Glomerular visceral epithelial cell (primary cell): ENCODE measurements around the gene GNG4.

Source experiments
- DNase-seq: peaks from one replicate; pipeline ENCODE4 v3.0.0-alpha.2; 2016; ENCODE audit errors: extremely low spot score

The GNG4 gene

GRCh38 chr1:235533476-235534168 is 116.0 kb downstream of the GNG4 start:
- no peak for DNase-seq

GRCh38 chr1:235532360-235532759 is 117.2 kb downstream of the GNG4 start:
- peak; percentile 35 for DNase-seq

- DNase-seq = no peak
Measured at GRCh38 chr1:235527196-235527814, 122.3 kb downstream of the GNG4 start.

- no peak for DNase-seq
Measured at GRCh38 chr1:235525314-235525713, 124.3 kb downstream of the GNG4 start.

GRCh38 chr1:235516862-235517446 is 132.6 kb downstream of the GNG4 start:
- no peak for DNase-seq

GRCh38 chr1:235515844-235516512 is 133.6 kb downstream of the GNG4 start:
- no peak for DNase-seq

GRCh38 chr1:235513495-235514366 is 135.9 kb downstream of the GNG4 start:
- peak; percentile 76 for DNase-seq

- DNase-seq = no peak
Measured at GRCh38 chr1:235511470-235512240, 137.9 kb downstream of the GNG4 start.

GRCh38 chr1:235510823-235511222 is 138.8 kb downstream of the GNG4 start:
- no peak for DNase-seq

- DNase-seq = no peak
Measured at GRCh38 chr1:235507623-235508022, 142.0 kb downstream of the GNG4 start.

- DNase-seq = peak; percentile 100
Measured at GRCh38 chr1:235504494-235505222, 144.9 kb downstream of the GNG4 start.

- no peak for DNase-seq
Measured at GRCh38 chr1:235504122-235504493, 145.5 kb downstream of the GNG4 start, which contains the start of gene B3GALNT2. Gene B3GALNT2 (minus strand): TSS chr1:235504452. CDS start chr1:235504252, 200 bp downstream.

- DNase-seq = peak; percentile 59
Measured at GRCh38 chr1:235503403-235504121, 146.0 kb downstream of the GNG4 start.

GRCh38 chr1:235502601-235503402 is 146.8 kb downstream of the GNG4 start:
- no peak for DNase-seq

GRCh38 chr1:235500971-235501540 is 148.5 kb downstream of the GNG4 start:
- DNase-seq = peak; percentile 47
